ENCODE data around the gene PARD3.

- no peak for TF ChIP-seq CTCF (IDR thresholded peaks at IDR 0.05; ENCODE audit: borderline replicate concordance, extremely low read depth, low read length, poor library complexity, severe bottlenecking)
- no peak for TF ChIP-seq EZH2 (IDR thresholded peaks at IDR 0.05; ENCODE audit: borderline replicate concordance, low read depth, low read length, severe bottlenecking)
Measured at GRCh38 chr10:34756584-34756983, 58.5 kb downstream of the PARD3 start.
